ENCODE data around the gene ATP5F1B.

- TF ChIP-seq RAD21 (IDR thresholded peaks at IDR 0.05; ENCODE audit: low read depth) (no peak), MAX (IDR thresholded peaks at IDR 0.05) (no peak), REST (IDR thresholded peaks at IDR 0.05; ENCODE audit: low read depth) (no peak), TAF1 (IDR thresholded peaks at IDR 0.05; ENCODE audit: low read depth) (no peak)
- TF ChIP-seq, protein P1, sequence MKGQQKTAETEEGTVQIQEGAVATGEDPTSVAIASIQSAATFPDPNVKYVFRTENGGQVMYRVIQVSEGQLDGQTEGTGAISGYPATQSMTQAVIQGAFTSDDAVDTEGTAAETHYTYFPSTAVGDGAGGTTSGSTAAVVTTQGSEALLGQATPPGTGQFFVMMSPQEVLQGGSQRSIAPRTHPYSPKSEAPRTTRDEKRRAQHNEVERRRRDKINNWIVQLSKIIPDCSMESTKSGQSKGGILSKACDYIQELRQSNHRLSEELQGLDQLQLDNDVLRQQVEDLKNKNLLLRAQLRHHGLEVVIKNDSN (IDR thresholded peaks at IDR 0.05) = no peak
Measured at GRCh38 chr12:56641219-56641618, 4.6 kb downstream of the ATP5F1B start.
